GM21381 (cell line): Measurements from ENCODE around the gene ELMOD3.
A peak's percentile ranks its signal among the peaks of the same experiment; 100 is the strongest.
"Not testable (repeated sequence)": the region's sequence is repeated elsewhere in the genome, so short reads cannot be mapped to it uniquely, and the experiment has no call there.

ENCODE experiments used
- ATAC-seq: cut with Tn5 transposase; IDR thresholded peaks from one replicate; pipeline ENCODE4 v1.9.1; 2021; ENCODE audit warnings: mild to moderate bottlenecking, moderate library complexity; ENCODE audit not compliant: unreplicated experiment

The ELMOD3 gene

DNA sequence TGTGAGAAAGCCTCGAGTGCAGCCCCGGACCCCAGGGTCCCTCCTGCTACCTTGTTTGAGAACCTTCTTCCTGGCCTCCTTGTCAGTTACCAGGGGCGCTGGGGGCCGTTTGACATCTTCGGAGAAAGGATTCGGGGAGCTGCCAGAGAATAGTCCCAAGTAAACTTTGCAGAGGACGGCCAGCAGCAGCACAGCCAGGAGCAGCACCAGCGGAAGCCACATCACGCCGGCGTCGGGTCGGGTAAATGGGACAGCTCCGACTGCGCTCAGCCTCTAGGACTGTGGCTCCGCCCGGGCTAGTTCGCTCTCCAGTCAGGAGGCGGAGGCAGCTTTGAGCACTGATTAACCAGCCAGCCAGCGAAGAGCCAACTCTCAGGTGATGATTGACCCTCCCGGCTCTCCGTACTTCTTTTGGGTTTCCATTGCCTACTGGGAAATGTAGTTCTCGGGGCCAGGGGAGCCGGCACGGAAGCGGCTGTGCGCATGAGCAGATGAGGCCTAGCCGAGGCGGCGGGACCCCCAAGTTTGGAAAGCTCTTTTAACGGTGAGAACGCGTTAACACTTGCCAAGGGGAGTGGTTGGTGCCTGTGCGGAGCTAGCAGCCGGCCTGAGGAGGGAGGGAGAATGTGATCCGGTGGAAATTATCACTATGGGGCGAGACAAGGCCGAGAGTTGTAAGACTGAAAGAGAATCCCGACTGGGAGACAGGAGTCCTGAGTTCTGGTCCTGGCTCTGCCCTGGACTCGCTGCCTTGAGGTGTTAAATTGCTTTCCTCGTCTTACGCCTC is at the start of gene ELMOD3, which contains the start of gene RETSAT:
Gene ELMOD3 (plus strand): TSS at position 484 of the 787 bp plus-strand sequence. CDS start 2,430 bp downstream, outside the sequence.
Gene RETSAT (minus strand): TSS at position 243 of the 787 bp plus-strand sequence. CDS start 21 bp downstream, at position 222.
- peak; percentile 97 for ATAC-seq

- ATAC-seq: no peak
These were observed 47.1 kb upstream of the ELMOD3 start for GRCh38 chr2:85307527-85307897.

DNA sequence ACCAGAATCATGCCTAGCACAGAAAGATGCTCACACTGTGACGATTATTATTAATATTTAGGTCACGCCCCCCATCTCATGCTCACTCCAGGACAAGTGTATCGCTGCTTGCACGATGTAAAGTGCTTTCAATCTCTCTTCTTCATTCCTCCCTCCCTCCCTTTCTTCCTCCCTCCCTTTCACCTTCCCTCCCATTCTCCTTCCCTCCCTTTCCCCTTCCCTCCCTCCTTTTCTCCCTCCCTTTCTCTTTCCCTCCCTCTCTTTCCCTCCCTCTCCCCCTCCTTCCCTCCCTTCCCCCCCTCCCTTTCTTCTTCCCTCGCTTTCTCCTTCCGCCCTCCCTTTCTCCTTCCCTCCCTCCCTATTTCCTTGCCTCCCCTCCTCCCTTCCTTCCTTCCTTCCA is 46.4 kb upstream of the ELMOD3 start:
- ATAC-seq: no peak

GRCh38 chr2:85308896-85309555 is 45.5 kb upstream of the ELMOD3 start:
- no peak for ATAC-seq

DNA sequence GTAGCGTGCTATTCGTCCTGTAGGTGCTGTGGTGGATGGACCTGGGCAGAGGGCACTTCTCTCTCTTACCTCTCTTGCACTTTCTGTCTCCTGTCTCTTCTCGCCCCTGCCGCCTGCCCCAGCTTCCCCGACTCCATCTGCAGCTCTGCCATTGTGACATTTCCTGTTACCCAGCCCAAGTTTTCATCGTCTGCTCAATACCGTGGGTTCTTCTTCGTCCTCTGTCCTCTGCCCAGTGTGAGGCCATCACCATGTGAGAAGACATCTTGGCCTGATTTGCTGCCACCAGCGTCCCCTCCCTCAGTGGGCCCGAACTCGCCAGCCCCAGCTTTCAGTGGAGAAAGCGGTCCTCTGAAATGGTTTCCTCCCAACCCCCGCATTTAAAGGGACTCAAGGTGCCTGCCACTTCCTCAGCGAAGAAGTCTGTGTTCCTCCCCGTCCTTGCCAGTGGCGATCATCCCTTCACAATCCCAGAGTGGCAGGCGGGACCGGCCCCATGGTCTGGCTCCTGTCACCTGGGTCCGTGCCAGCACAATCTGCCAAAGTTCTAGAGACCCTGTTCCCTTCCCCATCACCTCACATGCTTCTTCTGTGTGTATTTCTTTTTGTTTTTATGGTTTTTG is 44.8 kb upstream of the ELMOD3 start:
- ATAC-seq: no peak

DNA sequence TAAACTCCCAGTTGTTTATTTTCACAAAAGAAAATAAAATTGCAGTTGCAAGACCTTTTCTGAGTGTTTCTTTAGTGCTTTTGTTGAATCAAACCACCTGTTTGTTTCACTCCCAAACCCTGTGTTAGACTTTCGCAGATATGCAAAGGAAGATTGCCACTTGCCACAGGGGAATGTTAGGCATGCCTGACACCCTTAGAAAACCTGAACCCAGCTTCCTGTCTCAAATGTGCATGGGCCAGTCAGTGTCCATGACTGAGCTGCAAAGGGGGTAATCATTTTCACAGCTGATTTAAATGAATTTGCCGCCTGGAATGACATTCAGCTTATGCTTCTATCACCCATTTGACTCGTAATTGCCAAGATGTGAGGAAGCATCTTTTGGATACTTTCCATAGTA is 44.2 kb upstream of the ELMOD3 start:
- ATAC-seq: peak; percentile 63

DNA sequence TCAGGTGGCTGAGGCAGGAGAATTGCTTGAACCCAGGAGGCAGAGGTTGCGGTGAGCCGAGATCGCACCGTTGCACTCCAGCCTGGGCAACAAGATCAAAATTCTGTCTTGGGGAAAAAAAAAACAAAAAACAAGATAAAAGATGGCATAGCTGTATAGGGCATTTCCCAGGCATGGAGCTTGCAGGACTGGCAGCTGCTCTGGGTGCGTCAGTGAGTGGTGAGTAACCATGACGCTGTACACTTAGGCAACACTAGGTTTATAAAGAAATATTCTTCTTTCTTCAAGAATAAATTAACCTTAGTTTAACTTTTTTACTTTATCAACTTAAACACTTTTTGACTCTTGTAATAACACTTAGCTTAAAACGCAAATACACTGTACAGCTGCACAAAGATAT is 42.2 kb upstream of the ELMOD3 start:
- ATAC-seq: no peak

GRCh38 chr2:85314884-85315242 is 39.7 kb upstream of the ELMOD3 start:
- ATAC-seq: no peak

- not testable (repeated sequence) for ATAC-seq
These were observed 38.6 kb upstream of the ELMOD3 start for GRCh38 chr2:85315921-85316320.

DNA sequence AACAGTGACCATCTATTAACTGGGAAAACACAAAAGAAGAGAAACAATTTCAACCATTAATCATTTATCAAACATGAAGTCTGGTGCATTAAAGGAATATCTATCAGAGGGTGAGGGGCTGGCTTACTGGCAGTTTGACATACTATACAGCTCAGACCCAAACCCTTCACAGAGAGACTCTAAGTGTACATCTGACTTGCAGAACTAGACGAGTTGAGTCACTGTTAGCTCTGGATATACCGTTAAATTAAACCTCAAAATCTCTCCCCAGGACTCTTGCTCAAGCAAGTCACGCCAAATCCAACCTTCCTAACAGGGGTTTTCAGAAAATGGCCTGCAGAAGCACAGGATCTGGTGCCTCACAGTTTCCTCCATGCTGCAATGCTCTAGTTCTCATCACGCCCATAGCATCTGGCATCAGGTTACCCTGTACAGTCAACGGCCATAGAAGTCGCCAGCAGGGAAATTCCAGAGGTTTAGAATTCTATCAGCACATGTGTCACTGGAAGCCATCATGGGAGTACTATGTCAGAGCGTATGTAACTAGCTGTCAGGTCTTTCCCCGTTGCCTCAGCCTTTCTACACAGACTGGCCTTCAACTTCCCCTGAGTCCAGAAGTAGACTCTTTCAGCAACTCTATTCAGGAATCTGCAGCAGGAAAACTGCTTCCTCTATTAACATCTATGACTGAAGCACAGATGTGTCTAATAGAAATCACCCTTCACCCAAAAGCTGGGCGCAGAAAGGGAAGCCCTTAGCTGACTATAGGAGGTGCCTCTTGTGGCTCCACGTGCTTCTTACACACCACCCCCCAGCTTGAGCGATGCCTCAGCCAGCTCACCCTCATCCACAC is 36.1 kb upstream of the ELMOD3 start:
- ATAC-seq: peak; percentile 45

DNA sequence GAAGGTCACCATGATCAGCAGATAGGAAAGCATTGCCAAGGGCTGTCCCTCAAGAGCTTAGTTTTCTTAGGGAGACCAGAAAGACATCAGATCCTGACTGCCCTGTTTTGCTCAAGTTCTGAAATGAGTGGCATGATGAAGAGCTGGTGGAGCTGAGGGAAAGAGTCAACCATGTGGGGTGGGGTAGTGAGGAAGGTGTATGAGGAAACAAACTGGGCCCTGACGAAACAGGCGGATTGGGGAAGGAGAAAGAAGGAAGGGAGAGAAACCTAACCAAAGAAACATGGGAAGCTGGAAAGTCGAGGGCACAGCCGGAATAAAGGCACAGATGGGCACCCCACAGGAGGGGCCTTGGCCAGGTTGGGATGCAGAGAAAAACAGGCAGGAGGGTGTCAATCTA is 34.8 kb upstream of the ELMOD3 start:
- ATAC-seq: no peak

- ATAC-seq: no peak
These were observed 31.1 kb upstream of the ELMOD3 start for GRCh38 chr2:85323351-85323987.

- ATAC-seq: not testable (repeated sequence)
These were observed 30.6 kb upstream of the ELMOD3 start for GRCh38 chr2:85323988-85324367.

DNA sequence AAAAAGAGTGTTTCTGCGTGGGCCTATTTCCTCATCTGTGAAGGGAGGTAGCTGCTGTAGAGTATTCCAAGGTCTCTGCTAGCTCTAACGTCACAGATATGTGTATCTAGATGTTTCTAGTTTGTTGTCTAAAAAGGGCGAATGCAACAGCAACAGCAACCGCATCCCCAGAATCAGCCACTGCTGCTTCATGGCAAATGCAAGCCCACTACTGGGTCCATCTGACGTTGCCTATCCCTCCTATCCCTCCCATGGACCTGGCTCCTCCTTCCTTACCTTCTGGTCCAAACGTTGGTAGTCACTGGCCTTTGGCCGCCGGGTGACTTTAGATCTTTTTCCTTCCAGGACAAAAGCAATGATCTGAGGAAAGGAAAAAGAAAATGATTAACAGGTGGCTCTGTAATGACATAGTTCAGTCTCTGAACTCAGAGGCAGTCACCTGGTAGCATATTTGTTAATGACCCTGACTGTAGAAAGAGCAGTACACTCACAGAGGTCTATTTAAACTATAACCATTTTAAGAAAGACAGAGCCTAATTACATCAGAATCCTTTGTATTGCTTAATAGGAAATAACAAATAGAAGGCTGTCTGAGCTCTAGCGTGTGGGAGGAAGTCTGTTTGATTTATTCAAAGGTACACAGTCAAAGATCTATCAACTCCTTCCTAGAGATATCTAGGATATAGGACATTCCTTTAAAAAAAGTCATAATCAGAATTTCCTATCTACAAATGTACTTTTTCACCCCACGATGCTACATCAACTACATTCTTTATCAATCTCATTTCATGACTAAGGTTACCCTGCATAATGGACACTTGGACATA is 29.7 kb upstream of the ELMOD3 start:
- no peak for ATAC-seq

- no peak for ATAC-seq
These were observed 29.1 kb upstream of the ELMOD3 start for GRCh38 chr2:85325466-85325811.

DNA sequence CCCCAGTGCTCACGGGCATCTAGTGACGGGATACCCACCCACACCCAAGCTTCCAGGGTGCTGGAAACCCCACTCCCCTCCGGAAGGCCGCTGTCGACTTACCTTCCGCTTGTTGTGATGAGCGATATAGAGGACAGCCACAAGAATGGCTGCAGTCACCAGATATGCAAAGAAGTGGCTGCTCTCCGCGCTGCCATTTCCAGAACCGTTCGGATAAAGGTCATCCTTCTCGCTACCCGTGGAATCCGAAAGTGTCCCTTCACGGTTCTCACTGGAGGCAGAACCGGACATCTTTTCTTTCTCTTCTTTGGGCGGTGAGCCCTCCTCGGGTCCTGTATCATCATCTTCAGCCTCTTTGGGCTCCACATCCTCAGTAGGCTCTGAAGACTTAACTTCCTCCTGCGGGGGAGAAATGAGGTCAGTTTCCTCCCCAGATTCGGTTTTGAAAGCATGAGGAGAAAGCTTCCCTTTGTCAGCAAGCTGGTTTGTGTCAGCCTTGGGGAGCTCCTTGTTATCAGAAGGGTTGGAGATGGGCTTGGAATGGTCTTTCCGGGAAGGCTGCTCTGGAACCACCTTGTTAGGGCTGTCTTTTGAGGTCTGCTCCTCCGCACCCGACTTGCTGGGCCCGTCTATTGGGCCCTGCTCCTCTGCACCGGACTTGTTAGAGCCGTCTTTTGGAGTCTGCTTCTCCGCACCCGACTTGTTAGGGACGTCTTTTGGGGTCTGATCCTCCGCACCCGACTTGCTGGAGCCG is 28.0 kb upstream of the ELMOD3 start:
- peak; percentile 32 for ATAC-seq

DNA sequence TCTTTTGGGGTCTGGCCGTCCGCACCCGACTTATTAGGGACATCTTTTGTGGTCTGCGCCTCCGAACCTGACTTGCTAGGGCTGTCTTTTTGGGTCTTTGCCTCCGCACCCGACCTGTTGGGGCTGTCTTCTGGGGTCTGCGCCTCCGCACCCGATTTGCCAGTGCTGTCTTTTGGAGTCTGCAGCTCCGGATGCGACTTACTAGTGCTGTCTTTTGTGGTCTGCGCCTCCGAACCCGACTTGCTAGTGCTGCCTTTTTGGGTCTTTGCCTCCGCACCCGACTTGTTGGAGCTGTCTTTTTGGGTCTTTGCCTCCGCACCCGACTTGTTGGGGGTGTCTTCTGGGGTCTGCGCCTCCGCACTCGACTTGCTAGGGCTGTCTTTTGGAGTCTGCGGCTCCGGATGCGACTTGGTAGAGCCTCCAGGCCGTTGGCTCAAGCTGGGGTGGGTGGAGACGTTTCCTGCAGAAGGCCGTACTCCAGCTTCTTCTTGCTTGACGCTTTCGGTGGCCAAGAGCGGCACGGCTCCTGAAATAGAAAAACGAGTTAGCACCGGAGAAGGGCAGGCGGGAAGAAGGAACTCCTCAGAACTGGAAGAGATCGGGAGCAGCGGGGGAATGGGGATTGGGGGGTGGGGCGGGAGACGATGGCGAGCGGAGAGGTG is 27.3 kb upstream of the ELMOD3 start:
- peak; percentile 21 for ATAC-seq

- peak; percentile 85 for ATAC-seq
These were observed 26.5 kb upstream of the ELMOD3 start, which contains the start of gene TGOLN2 for GRCh38 chr2:85327822-85328617. Gene TGOLN2, minus strand, starts transcription at chr2:85327989. Its CDS starts 27 bp downstream, at chr2:85327962.
